ENCODE results near the gene ALDH1L1. TPM values are rescaled to one million over a fixed set of nuclear protein-coding genes. Genes with fewer than 3 reads are reported as not detected.

The ALDH1L1 gene
- total and polyA plus RNA-seq, 2 of the 13 experiments (the other 11 are each of a cell fraction or from before 2014, with no cell fraction given): 11.2 to 28.7 TPM

- peak; percentile 56; the same call in 1 of the 2 replicates for TF ChIP-seq ARID5B (CRISPR knock-in tag; IDR thresholded peaks at IDR 0.05)
- peak; percentile 52; the same call in 1 of the 2 replicates for TF ChIP-seq HOXA3 (CRISPR knock-in tag; IDR thresholded peaks at IDR 0.05)
- TF ChIP-seq KDM2A (CRISPR knock-in tag; IDR thresholded peaks at IDR 0.05; ENCODE audit: borderline replicate concordance, low read depth): peak; percentile 57; the same call in 1 of the 2 replicates
- TF ChIP-seq RBM39 (IDR thresholded peaks at IDR 0.05; ENCODE audit: low read depth, low read length, poor library complexity, severe bottlenecking): peak; percentile 64
- no peak for TF ChIP-seq FOSL1 (CRISPR knock-in tag; IDR thresholded peaks at IDR 0.05; ENCODE audit: borderline replicate concordance)
- TF ChIP-seq ATF3 (CRISPR knock-in tag; IDR thresholded peaks at IDR 0.05): 0 out of 2 replicates have a peak, but pooled peaks have one; percentile 14
- TF ChIP-seq HDAC6 (IDR thresholded peaks at IDR 0.05; ENCODE audit: low read depth, low read length): no peak
- TF ChIP-seq TARDBP (CRISPR knock-in tag; IDR thresholded peaks at IDR 0.05): peak; percentile 32; the same call in 1 of the 2 replicates
- peak; percentile 72 for TF ChIP-seq YY1 (IDR thresholded peaks at IDR 0.05; ENCODE audit: insufficient read depth, insufficient replicate concordance, low read depth, low read length)
- TF ChIP-seq ZNF770 (CRISPR knock-in tag; IDR thresholded peaks at IDR 0.05): peak; percentile 59
- peak; percentile 26; the same call in 1 of the 2 replicates for TF ChIP-seq ZSCAN5A (CRISPR knock-in tag; IDR thresholded peaks at IDR 0.05; ENCODE audit: borderline replicate concordance)
- peak; percentile 35 for TF ChIP-seq KAT8 (CRISPR knock-in tag; IDR thresholded peaks at IDR 0.05)
- peak; percentile 76; the same call in 1 of the 2 replicates for TF ChIP-seq TFAP4 (IDR thresholded peaks at IDR 0.05; ENCODE audit: borderline replicate concordance, low read depth)
- TF ChIP-seq ZNF441 (CRISPR knock-in tag; IDR thresholded peaks at IDR 0.05; ENCODE audit: borderline replicate concordance): peak; percentile 51; the same call in 1 of the 2 replicates
These were observed 96.2 kb downstream of the ALDH1L1 start, which contains the start of gene SLC41A3 (continued) for GRCh38 chr3:126083913-126084767.

Measured in HepG2 (cell line).